CD4-positive, CD25-positive, alpha-beta regulatory T cell (primary cell): ENCODE data around the gene CD8B2. TPM values are rescaled to one million over a fixed set of nuclear protein-coding genes. Genes with fewer than 3 reads are reported as not detected.

Experiments used
- ATAC-seq, 2 donors: fragments of 150-1000 bp; cut with Tn5 transposase; one replicate each; pipeline ENCODE4 v1.10.0; 2021; ENCODE audit warnings: low read depth in 2 of 2, moderate number of reproducible peaks in 2 of 2, moderate library complexity in 1 of 2
- DNase-seq, 3 donors: peaks; one replicate each; pipeline versions ENCODE4 v3.0.0 to v3.0.0-alpha.2; 2012 to 2022; ENCODE audit warnings: mixed read lengths in 1 of 3
- H3K27ac ChIP-seq: one replicate; pipeline ENCODE4 v1.7.0; 2013; ENCODE audit warnings: mild to moderate bottlenecking, low read length; ENCODE audit not compliant: insufficient read depth, poor library complexity, severe bottlenecking
- H3K27me3 ChIP-seq: one replicate; pipeline ENCODE4 v1.7.0; 2013; ENCODE audit warnings: low read length; ENCODE audit not compliant: control insufficient read depth, insufficient read depth
- H3K36me3 ChIP-seq: one replicate; pipeline ENCODE4 v1.7.0; 2013; ENCODE audit warnings: mild to moderate bottlenecking, low read length, moderate library complexity; ENCODE audit not compliant: control insufficient read depth, insufficient read depth
- H3K4me1 ChIP-seq: 2 replicates; pipeline ENCODE4 v1.7.0; 2013; ENCODE audit warnings: mild to moderate bottlenecking, low read length; ENCODE audit not compliant: insufficient read depth, control insufficient read depth, poor library complexity, severe bottlenecking
- H3K4me3 ChIP-seq: one replicate; pipeline ENCODE4 v1.7.0; 2013; ENCODE audit warnings: low read depth, mild to moderate bottlenecking, low read length, moderate library complexity
- H3K9me3 ChIP-seq, 2 experiments: 1 replicate in 1 of 2; 2 replicates in 1 of 2; pipeline ENCODE4 v1.7.0; 2013; ENCODE audit warnings: low read length in 2 of 2, mild to moderate bottlenecking in 1 of 2, moderate library complexity in 1 of 2; ENCODE audit not compliant: control insufficient read depth in 2 of 2
- H3K27ac Mint-ChIP-seq, 3 donors: one replicate each; pipeline ENCODE4 v1.8.0; 2020 to 2022; ENCODE audit warnings: mild to moderate bottlenecking in 3 of 3, mixed read lengths in 3 of 3, moderate library complexity in 2 of 3
- H3K27me3 Mint-ChIP-seq: one replicate; pipeline ENCODE4 v1.8.0; 2022; ENCODE audit warnings: mild to moderate bottlenecking, mixed read lengths
- H3K36me3 Mint-ChIP-seq: one replicate; pipeline ENCODE4 v1.8.0; 2020; ENCODE audit warnings: mixed read lengths
- H3K4me1 Mint-ChIP-seq, 4 donors: one replicate each; pipeline ENCODE4 v1.8.0; 2020 to 2022; ENCODE audit warnings: mixed read lengths in 4 of 4, mild to moderate bottlenecking in 1 of 4
- H3K4me3 Mint-ChIP-seq, 4 donors: one replicate each; pipeline ENCODE4 v1.8.0; 2020 to 2022; ENCODE audit warnings: mild to moderate bottlenecking in 4 of 4, mixed read lengths in 4 of 4, moderate library complexity in 3 of 4
- H3K9me3 Mint-ChIP-seq, 7 donors: one replicate each; pipeline ENCODE4 v1.8.0; 2020 to 2022; ENCODE audit warnings: mixed read lengths in 7 of 7, mild to moderate bottlenecking in 3 of 7, moderate library complexity in 2 of 7
- polyA plus RNA-seq, 4 donors: library from polyadenylated mRNA; unstranded; fragments of 300-500 nt; fragmentation: Illumina TruSeq; gene quantifications; one replicate each; pipeline ENCODE4 v1.2.3, GENCODE V29; 2021
- total RNA-seq: library from RNA; stranded (reverse); gene quantifications from one replicate; pipeline ENCODE4 v1.2.3, GENCODE V29; 2022

CD8B2 gene
- total and polyA plus RNA-seq, 5 donors from 2014 or later: 0.06 to 0.19 (median 0.13) TPM; not detected in 2

GRCh38 chr2:106531676-106532214, 44.6 kb downstream of the CD8B2 start:
- H3K4me1 ChIP-seq: no peaks in the 10 kb centered on the region
- H3K27me3 Mint-ChIP-seq: peaks cover 16% of the 10 kb centered on the region
- no peaks in the 10 kb centered on the region for H3K36me3 ChIP-seq
- H3K4me3 Mint-ChIP-seq: no peak overlapping the region
- no peaks in the 10 kb centered on the region for H3K9me3 ChIP-seq
- ATAC-seq (peak in 1 of 2 donors; percentile 11), DNase-seq (no peak)
- H3K9me3 Mint-ChIP-seq: peaks cover 0 to 4% (median 0%) of the 10 kb centered on the region in 7 donors
- peaks cover 2% of the 10 kb centered on the region for H3K27me3 ChIP-seq
- H3K4me3 ChIP-seq: no peak overlapping the region
- H3K27ac Mint-ChIP-seq: no peak overlapping the region
- H3K36me3 Mint-ChIP-seq: no peaks in the 10 kb centered on the region
- H3K4me1 Mint-ChIP-seq: no peaks in the 10 kb centered on the region
- no peak overlapping the region for H3K27ac ChIP-seq

- H3K27me3 ChIP-seq: peaks cover 2% of the 10 kb centered on the region
- Mint-ChIP-seq H3K36me3 (no peaks in the 10 kb centered on the region), H3K27ac (no peak overlapping the region), H3K4me3 (no peak overlapping the region), H3K4me1 (no peaks in the 10 kb centered on the region), H3K27me3 (peaks cover 16% of the 10 kb centered on the region), H3K9me3 (peaks cover 0 to 4% (median 0%) of the 10 kb centered on the region in 7 donors)
- H3K4me3 ChIP-seq: no peak overlapping the region
- DNase-seq (no peak), ATAC-seq (no peak)
- no peaks in the 10 kb centered on the region for H3K9me3 ChIP-seq
- no peaks in the 10 kb centered on the region for H3K36me3 ChIP-seq
- no peaks in the 10 kb centered on the region for H3K4me1 ChIP-seq
- no peak overlapping the region for H3K27ac ChIP-seq
These were observed 45.1 kb downstream of the CD8B2 start for GRCh38 chr2:106532236-106532635.

DNA sequence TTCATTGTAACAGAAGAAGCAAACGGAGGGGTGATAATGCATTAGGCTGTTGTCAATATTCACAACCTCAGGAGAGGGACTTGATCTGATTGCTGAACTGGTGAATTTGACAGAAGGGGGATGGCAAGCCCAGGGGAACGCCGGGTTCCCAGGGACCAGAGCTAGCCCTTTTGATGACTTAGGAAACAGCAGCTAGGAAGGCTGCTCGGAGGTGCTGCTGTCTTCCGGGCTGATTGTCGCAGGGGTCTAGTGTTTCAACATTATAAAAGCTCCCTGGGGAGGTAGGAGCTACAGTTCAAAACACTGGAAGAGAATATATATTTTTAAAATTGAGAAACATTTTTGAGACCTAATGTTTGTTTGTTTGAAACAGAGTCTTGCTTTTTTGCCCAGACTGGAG, 47.3 kb downstream of the CD8B2 start:
- peaks cover 10% of the 10 kb centered on the region for H3K27me3 Mint-ChIP-seq
- no peaks in the 10 kb centered on the region for H3K36me3 ChIP-seq
- H3K36me3 Mint-ChIP-seq: no peaks in the 10 kb centered on the region
- no peaks in the 10 kb centered on the region for H3K4me1 ChIP-seq
- H3K27me3 ChIP-seq: no peaks in the 10 kb centered on the region
- H3K4me3 ChIP-seq: no peak overlapping the region
- H3K9me3 Mint-ChIP-seq: peaks cover 0 to 2% (median 0%) of the 10 kb centered on the region in 7 donors
- no peak overlapping the region for H3K27ac Mint-ChIP-seq
- H3K4me3 Mint-ChIP-seq: no peak overlapping the region
- no peak for DNase-seq
- no peaks in the 10 kb centered on the region for H3K4me1 Mint-ChIP-seq
- no peak for ATAC-seq
- H3K27ac ChIP-seq: no peak overlapping the region
- no peaks in the 10 kb centered on the region for H3K9me3 ChIP-seq

DNA sequence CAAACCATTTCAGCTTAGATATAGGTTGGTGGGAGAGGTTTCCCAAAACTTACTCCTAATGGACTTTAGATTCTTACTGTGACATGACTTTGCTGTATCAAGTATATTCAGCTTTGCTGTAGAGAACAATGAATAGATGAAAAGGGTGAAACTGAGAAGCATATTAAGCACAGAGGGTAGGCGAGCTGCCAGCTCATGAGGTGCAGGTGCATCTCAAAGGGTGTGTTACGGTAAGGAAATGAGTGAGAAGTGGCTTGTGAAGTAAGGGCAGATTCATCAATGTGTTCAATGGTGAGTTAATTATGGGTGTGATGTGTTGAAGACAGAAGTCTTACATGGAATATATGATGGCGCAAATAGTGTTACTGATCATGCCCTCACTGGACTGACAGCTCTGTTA, 49.3 kb downstream of the CD8B2 start:
- Mint-ChIP-seq H3K36me3 (no peaks in the 10 kb centered on the region), H3K4me3 (no peak overlapping the region), H3K27me3 (peaks cover 15% of the 10 kb centered on the region), H3K9me3 (no peaks in the 10 kb centered on the region), H3K4me1 (no peaks in the 10 kb centered on the region), H3K27ac (no peak overlapping the region)
- Histone ChIP-seq H3K27me3 (no peaks in the 10 kb centered on the region), H3K27ac (no peak overlapping the region), H3K9me3 (no peaks in the 10 kb centered on the region), H3K36me3 (no peaks in the 10 kb centered on the region), H3K4me1 (no peaks in the 10 kb centered on the region), H3K4me3 (no peak overlapping the region)
- DNase-seq (no peak), ATAC-seq (no peak)

DNA sequence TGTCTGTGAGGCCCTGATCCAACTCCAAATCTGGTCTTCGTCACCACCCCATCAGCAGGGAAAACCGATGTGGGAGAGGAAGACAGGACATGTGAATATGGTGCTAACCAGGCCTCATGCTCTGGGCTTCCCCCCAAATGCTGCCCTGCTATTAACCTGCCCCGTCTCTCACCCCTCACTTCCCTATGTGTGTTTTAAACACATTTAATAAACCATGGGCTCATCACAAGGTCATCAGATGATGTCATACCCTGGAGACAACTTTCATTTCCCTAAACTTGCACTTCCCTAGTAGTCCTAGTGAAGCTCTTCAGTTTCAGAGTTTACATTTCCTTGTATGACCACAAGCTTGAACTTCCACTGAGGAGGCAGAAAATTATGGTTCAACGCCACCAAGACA, 49.9 kb downstream of the CD8B2 start:
- H3K9me3 Mint-ChIP-seq: no peaks in the 10 kb centered on the region
- no peak overlapping the region for H3K4me3 Mint-ChIP-seq
- no peaks in the 10 kb centered on the region for H3K36me3 ChIP-seq
- H3K4me1 ChIP-seq: no peaks in the 10 kb centered on the region
- H3K4me3 ChIP-seq: no peak overlapping the region
- peaks cover 5% of the 10 kb centered on the region for H3K27me3 ChIP-seq
- H3K27me3 Mint-ChIP-seq: peaks cover 20% of the 10 kb centered on the region
- no peak for DNase-seq
- no peaks in the 10 kb centered on the region for H3K36me3 Mint-ChIP-seq
- no peak overlapping the region for H3K27ac ChIP-seq
- H3K27ac Mint-ChIP-seq: no peak overlapping the region
- no peaks in the 10 kb centered on the region for H3K9me3 ChIP-seq
- ATAC-seq: peak; percentile 22 to 43
- H3K4me1 Mint-ChIP-seq: no peaks in the 10 kb centered on the region

GRCh38 chr2:106537791-106538191, 50.6 kb downstream of the CD8B2 start:
- Mint-ChIP-seq H3K4me1 (peaks cover 0 to 2% (median under 1%) of the 10 kb centered on the region in 4 donors), H3K4me3 (no peak overlapping the region), H3K27ac (no peak overlapping the region), H3K27me3 (peaks cover 24% of the 10 kb centered on the region), H3K9me3 (no peaks in the 10 kb centered on the region), H3K36me3 (no peaks in the 10 kb centered on the region)
- no peak for ATAC-seq
- no peaks in the 10 kb centered on the region for H3K9me3 ChIP-seq
- peaks cover 6% of the 10 kb centered on the region for H3K27me3 ChIP-seq
- no peaks in the 10 kb centered on the region for H3K36me3 ChIP-seq
- H3K27ac ChIP-seq: no peak overlapping the region
- DNase-seq: no peak
- no peak overlapping the region for H3K4me3 ChIP-seq
- H3K4me1 ChIP-seq: peaks cover 1% of the 10 kb centered on the region

- no peaks in the 10 kb centered on the region for H3K9me3 Mint-ChIP-seq
- no peaks in the 10 kb centered on the region for H3K36me3 ChIP-seq
- no peak for DNase-seq
- peaks cover 37% of the 10 kb centered on the region for H3K27me3 Mint-ChIP-seq
- no peak for ATAC-seq
- H3K27ac ChIP-seq: no peak overlapping the region
- H3K4me3 Mint-ChIP-seq: no peak overlapping the region
- H3K9me3 ChIP-seq: no peaks in the 10 kb centered on the region
- peaks cover 18% of the 10 kb centered on the region for H3K27me3 ChIP-seq
- peaks cover 0 to 5% (median 1%) of the 10 kb centered on the region in 4 donors for H3K4me1 Mint-ChIP-seq
- no peak overlapping the region for H3K4me3 ChIP-seq
- no peak overlapping the region for H3K27ac Mint-ChIP-seq
- H3K36me3 Mint-ChIP-seq: no peaks in the 10 kb centered on the region
- peaks cover 5% of the 10 kb centered on the region for H3K4me1 ChIP-seq
These were observed 53.7 kb downstream of the CD8B2 start for GRCh38 chr2:106540886-106541285.

DNA sequence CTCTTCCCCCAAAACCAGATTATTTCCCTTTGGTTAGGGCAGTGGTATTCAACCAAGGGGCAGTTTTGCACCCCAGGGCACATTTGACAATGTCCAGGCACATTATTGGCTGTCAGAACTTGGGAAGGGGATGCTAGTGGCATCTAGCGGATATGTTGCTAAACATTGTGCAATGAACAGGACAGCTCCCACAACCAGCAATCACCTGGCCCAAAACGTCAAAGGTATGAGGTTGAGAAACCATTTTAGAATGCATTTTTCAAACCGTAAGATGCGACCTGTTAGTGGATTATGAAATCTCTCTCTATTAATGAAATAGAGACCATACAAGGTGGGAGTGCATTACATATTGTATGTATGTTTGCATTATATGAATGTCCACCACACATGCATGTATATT, 54.2 kb downstream of the CD8B2 start:
- Histone ChIP-seq H3K27ac (no peak overlapping the region), H3K4me1 (peaks cover 5% of the 10 kb centered on the region), H3K9me3 (no peaks in the 10 kb centered on the region), H3K27me3 (peaks cover 18% of the 10 kb centered on the region), H3K36me3 (no peaks in the 10 kb centered on the region), H3K4me3 (no peak overlapping the region)
- H3K9me3 Mint-ChIP-seq: no peaks in the 10 kb centered on the region
- no peak for DNase-seq
- H3K4me3 Mint-ChIP-seq: no peak overlapping the region
- H3K36me3 Mint-ChIP-seq: no peaks in the 10 kb centered on the region
- peaks cover 0 to 5% (median 1%) of the 10 kb centered on the region in 4 donors for H3K4me1 Mint-ChIP-seq
- H3K27ac Mint-ChIP-seq: no peak overlapping the region
- peaks cover 39% of the 10 kb centered on the region for H3K27me3 Mint-ChIP-seq
- ATAC-seq: no peak
